Stomach (tissue), 4 donors: Measurements from ENCODE around the gene PLEKHO1.

ENCODE experiments used
- EP300 ChIP-seq: sonication (generic); formaldehyde crosslinking; IDR thresholded peaks from one replicate; pipeline ENCODE4 v1.6.1; 2017; ENCODE audit warnings: antibody characterized with exemption
- POLR2A ChIP-seq, 4 donors: fragments of 450-650 bp; IDR thresholded peaks; one replicate each; pipeline ENCODE4 v1.6.1; 2016; ENCODE audit warnings: antibody characterized with exemption in 4 of 4, control low read depth in 2 of 4, mild to moderate bottlenecking in 1 of 4, moderate library complexity in 1 of 4
- TF ChIP-seq, protein P1 (sequence below), 7 experiments: fragments of 450-650 bp in 4 of 7; fragments of 200-600 bp in 3 of 7; sonication (generic) in 3 of 7; IDR thresholded peaks; one replicate each; pipeline ENCODE4 v1.5.1; 2016 to 2019; ENCODE audit warnings: antibody characterized with exemption in 7 of 7, control low read depth in 2 of 7, mild to moderate bottlenecking in 1 of 7

DNA sequence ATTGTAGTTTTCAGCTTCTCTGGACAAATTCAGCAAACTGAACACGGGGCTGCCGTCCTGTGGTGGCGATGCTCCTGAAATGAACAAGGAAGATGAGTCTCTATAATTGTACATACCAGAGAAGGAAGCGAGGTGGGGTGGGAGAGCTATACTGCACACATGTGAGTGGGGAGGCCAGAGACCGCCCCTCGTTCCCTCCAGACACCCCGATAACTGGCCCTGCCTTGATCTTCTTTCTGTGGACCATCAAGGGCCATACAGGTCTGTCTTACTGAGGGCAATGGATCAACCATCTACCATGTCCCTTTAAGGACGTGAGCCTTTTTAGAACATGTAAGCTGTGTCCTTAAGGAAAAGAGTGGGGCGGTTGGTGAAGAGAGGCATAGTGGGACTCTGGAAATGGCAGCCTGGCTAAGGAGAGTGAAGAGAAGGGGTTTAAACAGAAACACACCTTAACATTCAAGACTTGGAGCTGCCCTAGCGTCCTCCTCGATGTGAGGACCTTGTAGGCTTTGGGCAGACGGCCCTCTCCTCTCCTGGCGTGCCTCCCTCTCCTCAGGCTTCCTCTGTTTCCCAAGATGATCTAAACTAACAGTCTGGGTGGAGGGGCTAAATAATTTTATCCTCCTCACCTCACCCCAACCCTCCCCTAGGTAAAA lies 5.8 kb downstream of the PLEKHO1 start:
- TF ChIP-seq, protein P1, sequence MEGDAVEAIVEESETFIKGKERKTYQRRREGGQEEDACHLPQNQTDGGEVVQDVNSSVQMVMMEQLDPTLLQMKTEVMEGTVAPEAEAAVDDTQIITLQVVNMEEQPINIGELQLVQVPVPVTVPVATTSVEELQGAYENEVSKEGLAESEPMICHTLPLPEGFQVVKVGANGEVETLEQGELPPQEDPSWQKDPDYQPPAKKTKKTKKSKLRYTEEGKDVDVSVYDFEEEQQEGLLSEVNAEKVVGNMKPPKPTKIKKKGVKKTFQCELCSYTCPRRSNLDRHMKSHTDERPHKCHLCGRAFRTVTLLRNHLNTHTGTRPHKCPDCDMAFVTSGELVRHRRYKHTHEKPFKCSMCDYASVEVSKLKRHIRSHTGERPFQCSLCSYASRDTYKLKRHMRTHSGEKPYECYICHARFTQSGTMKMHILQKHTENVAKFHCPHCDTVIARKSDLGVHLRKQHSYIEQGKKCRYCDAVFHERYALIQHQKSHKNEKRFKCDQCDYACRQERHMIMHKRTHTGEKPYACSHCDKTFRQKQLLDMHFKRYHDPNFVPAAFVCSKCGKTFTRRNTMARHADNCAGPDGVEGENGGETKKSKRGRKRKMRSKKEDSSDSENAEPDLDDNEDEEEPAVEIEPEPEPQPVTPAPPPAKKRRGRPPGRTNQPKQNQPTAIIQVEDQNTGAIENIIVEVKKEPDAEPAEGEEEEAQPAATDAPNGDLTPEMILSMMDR (IDR thresholded peaks at IDR 0.05): no peak
- TF ChIP-seq POLR2A (IDR thresholded peaks at IDR 0.05) (no peak), EP300 (no peak)
